Pulmonary artery endothelial cell (primary cell): ENCODE measurements around the gene TBX6. TPM values are rescaled to one million over a fixed set of nuclear protein-coding genes. Genes with fewer than 3 reads are reported as not detected.
"Not testable (repeated sequence)": the region's sequence is repeated elsewhere in the genome, so short reads cannot be mapped to it uniquely, and the experiment has no call there.

Source experiments
- DNase-seq: peaks from one replicate; pipeline ENCODE4 v3.0.0-alpha.2; 2011; ENCODE audit warnings: low read depth, low spot score
- total RNA-seq: library from RNA; depleted of rRNA; stranded (reverse); fragments of >200 nt; gene quantifications from 2 replicates; pipeline ENCODE4 v1.2.3, GENCODE V29; 2014

TBX6 gene
- total RNA-seq, 1 donor from 2014 or later, result 0.07 TPM

- no peak for DNase-seq
Observed at GRCh38 chr16:30066761-30067583, 24.8 kb downstream of the TBX6 start.

- no peak for DNase-seq
Observed at GRCh38 chr16:30065943-30066760, 25.6 kb downstream of the TBX6 start.

- DNase-seq, result peak; percentile 95
Observed at GRCh38 chr16:30065102-30065942, 26.4 kb downstream of the TBX6 start, which contains the start of gene ALDOA. TSS of gene ALDOA (plus strand) at chr16:30065760. CDS start at chr16:30066898, 1,138 bp downstream.

GRCh38 chr16:30064729-30065101, 27.0 kb downstream of the TBX6 start:
- no peak for DNase-seq

- DNase-seq, result no peak
Observed at GRCh38 chr16:30063893-30064728, 27.6 kb downstream of the TBX6 start.

GRCh38 chr16:30063278-30063892, 28.3 kb downstream of the TBX6 start:
- no peak for DNase-seq

GRCh38 chr16:30060836-30061554, 30.7 kb downstream of the TBX6 start:
- DNase-seq, result no peak

- no peak for DNase-seq
Observed at GRCh38 chr16:30060346-30060745, 31.4 kb downstream of the TBX6 start.

- DNase-seq, result no peak
Observed at GRCh38 chr16:30054959-30055553, 36.7 kb downstream of the TBX6 start.

- DNase-seq, result no peak
Observed at GRCh38 chr16:30054451-30054850, 37.3 kb downstream of the TBX6 start.

- peak; percentile 36 for DNase-seq
Observed at GRCh38 chr16:30053376-30054015, 38.2 kb downstream of the TBX6 start.

GRCh38 chr16:30052671-30053372, 38.9 kb downstream of the TBX6 start:
- DNase-seq, result peak; percentile 69

GRCh38 chr16:30051518-30051917, 40.2 kb downstream of the TBX6 start:
- peak; percentile 59 for DNase-seq

- DNase-seq, result no peak
Observed at GRCh38 chr16:30049871-30050270, 41.9 kb downstream of the TBX6 start.

- no peak for DNase-seq
Observed at GRCh38 chr16:30046588-30046987, 45.1 kb downstream of the TBX6 start.

- DNase-seq, result no peak
Observed at GRCh38 chr16:30046178-30046577, 45.5 kb downstream of the TBX6 start.

- no peak for DNase-seq
Observed at GRCh38 chr16:30041841-30042240, 49.9 kb downstream of the TBX6 start.

GRCh38 chr16:30040690-30041089, 51.0 kb downstream of the TBX6 start:
- DNase-seq, result not testable (repeated sequence)
